WTC11 (cell line): ENCODE measurements around the gene LMCD1. TPM values are rescaled to one million over a fixed set of nuclear protein-coding genes. Genes with fewer than 3 reads are reported as not detected.

Experiments used
- ATAC-seq: fragments of 200-7000 bp; cut with Tn5 transposase; 2 replicates; pipeline ENCODE4 v1.10.0; 2021; ENCODE audit warnings: mild to moderate bottlenecking, moderate library complexity
- CTCF ChIA-PET: fragments of 300-600 bp; sonication (Branson Sonifier 250); formaldehyde crosslinking; loops from one replicate; lab custom pipeline; 2021; ENCODE audit warnings: antibody characterized with exemption; lab: Charles Lee
- POLR2A ChIA-PET: fragments of 350-600 bp; sonication (Branson Sonifier 250); formaldehyde crosslinking; loops from one replicate; lab custom pipeline; 2021; ENCODE audit warnings: antibody characterized with exemption; lab: Charles Lee
- DNase-seq: peaks from one replicate; pipeline ENCODE4 v3.0.0; 2021; ENCODE audit warnings: low spot score
- H3K27ac Mint-ChIP-seq: 2 replicates; pipeline ENCODE4 v1.8.0; 2021; ENCODE audit warnings: mixed read lengths
- H3K27me3 Mint-ChIP-seq: 2 replicates; pipeline ENCODE4 v1.8.0; 2021; ENCODE audit warnings: low read depth, mild to moderate bottlenecking, moderate library complexity, mixed read lengths
- H3K36me3 Mint-ChIP-seq: 2 replicates; pipeline ENCODE4 v1.8.0; 2021; ENCODE audit warnings: mixed read lengths
- H3K4me1 Mint-ChIP-seq: 2 replicates; pipeline ENCODE4 v1.8.0; 2022; ENCODE audit warnings: mixed read lengths
- H3K4me3 Mint-ChIP-seq: 2 replicates; pipeline ENCODE4 v1.8.0; 2021; ENCODE audit warnings: mild to moderate bottlenecking, moderate library complexity, mixed read lengths
- H3K9me3 Mint-ChIP-seq: 2 replicates; pipeline ENCODE4 v1.8.0; 2021; ENCODE audit warnings: mixed read lengths
- CREB1 ChIP-seq: sonication (generic); formaldehyde crosslinking; IDR thresholded peaks from 2 replicates; pipeline ENCODE4 v1.8.0; 2023; ENCODE audit warnings: mild to moderate bottlenecking, missing genetic modification reagents
- EMX1 ChIP-seq: fragments of 250-450 bp; sonication (Bioruptor Pico); IDR thresholded peaks from 2 replicates; pipeline ENCODE4 v1.8.0; 2021; ENCODE audit warnings: mild to moderate bottlenecking
- ESRRA ChIP-seq: sonication (generic); formaldehyde crosslinking; IDR thresholded peaks from 2 replicates; pipeline ENCODE4 v1.8.1; 2022; ENCODE audit warnings: mild to moderate bottlenecking, missing genetic modification reagents, borderline replicate concordance
- FOXP4 ChIP-seq: sonication (generic); formaldehyde crosslinking; IDR thresholded peaks from 2 replicates; pipeline ENCODE4 v1.8.0; 2022; ENCODE audit warnings: mild to moderate bottlenecking, missing genetic modification reagents
- GTF2I ChIP-seq: fragments of 250-450 bp; sonication (Bioruptor Pico); conservative IDR thresholded peaks from 2 replicates; pipeline ENCODE4 v1.4.0; 2021; ENCODE audit warnings: mild to moderate bottlenecking
- KAT7 ChIP-seq: sonication (generic); formaldehyde crosslinking; IDR thresholded peaks from 2 replicates; pipeline ENCODE4 v1.8.1; 2023; ENCODE audit warnings: missing genetic modification reagents, mild to moderate bottlenecking, borderline replicate concordance
- MXD4 ChIP-seq: fragments of 250-450 bp; sonication (Bioruptor Pico); IDR thresholded peaks from 2 replicates; pipeline ENCODE4 v1.8.0; 2021; ENCODE audit warnings: mild to moderate bottlenecking, moderate library complexity, borderline replicate concordance
- NR1H2 ChIP-seq: sonication (generic); formaldehyde crosslinking; IDR thresholded peaks from 2 replicates; pipeline ENCODE4 v1.9.0; 2021; ENCODE audit warnings: mild to moderate bottlenecking, moderate library complexity, missing genetic modification reagents
- NR3C1 ChIP-seq: sonication (generic); formaldehyde crosslinking; conservative IDR thresholded peaks from 2 replicates; pipeline ENCODE4 v1.8.1; 2023; ENCODE audit warnings: low read depth, mild to moderate bottlenecking, missing genetic modification reagents
- RELA ChIP-seq: sonication (generic); formaldehyde crosslinking; IDR thresholded peaks from 2 replicates; pipeline ENCODE4 v1.8.1; 2022; ENCODE audit warnings: missing genetic modification reagents, mild to moderate bottlenecking, borderline replicate concordance
- SMAD4 ChIP-seq: sonication (generic); formaldehyde crosslinking; IDR thresholded peaks from 2 replicates; pipeline ENCODE4 v1.8.0; 2022; ENCODE audit warnings: mild to moderate bottlenecking, missing genetic modification reagents
- ZNF232 ChIP-seq: sonication (generic); formaldehyde crosslinking; IDR thresholded peaks from 2 replicates; pipeline ENCODE4 v1.8.0; 2022; ENCODE audit warnings: mild to moderate bottlenecking, missing genetic modification reagents
- ZNF416 ChIP-seq: fragments of 250-450 bp; sonication (Bioruptor Pico); IDR thresholded peaks from 2 replicates; pipeline ENCODE4 v1.9.0; 2021; ENCODE audit warnings: mild to moderate bottlenecking, inconsistent platforms
- ZNF423 ChIP-seq: fragments of 250-450 bp; sonication (Bioruptor Pico); IDR thresholded peaks from 2 replicates; pipeline ENCODE4 v2.1.2; 2022; ENCODE audit warnings: mild to moderate bottlenecking, moderate library complexity
- ZNF671 ChIP-seq: fragments of 250-450 bp; sonication (Bioruptor Pico); IDR thresholded peaks from 2 replicates; pipeline ENCODE4 v1.8.0; 2021; ENCODE audit warnings: mild to moderate bottlenecking
- total RNA-seq: library from RNA; stranded (reverse); gene quantifications from 3 replicates; pipeline ENCODE4 v1.2.3, GENCODE V29; 2021
- TF ChIP-seq, protein P1 (sequence below): fragments of 250-450 bp; sonication (Bioruptor Pico); IDR thresholded peaks from 2 replicates; pipeline ENCODE4 v1.9.0; 2021; ENCODE audit warnings: mild to moderate bottlenecking
- TF ChIP-seq, protein P2 (sequence below): sonication (generic); formaldehyde crosslinking; IDR thresholded peaks from 2 replicates; pipeline ENCODE4 v1.8.0; 2023; ENCODE audit warnings: mild to moderate bottlenecking, missing genetic modification reagents
- TF ChIP-seq, protein P3 (sequence below): sonication (generic); formaldehyde crosslinking; IDR thresholded peaks from 2 replicates; pipeline ENCODE4 v1.8.0; 2023; ENCODE audit warnings: missing genetic modification reagents, mild to moderate bottlenecking, borderline replicate concordance
- TF ChIP-seq, protein P4 (sequence below): sonication (generic); formaldehyde crosslinking; IDR thresholded peaks from 2 replicates; pipeline ENCODE4 v1.8.1; 2022; ENCODE audit warnings: low read depth, missing genetic modification reagents, borderline replicate concordance
- TF ChIP-seq, protein P5 (sequence below): fragments of 250-450 bp; sonication (Bioruptor Pico); IDR thresholded peaks from 2 replicates; pipeline ENCODE4 v1.8.0; 2021; ENCODE audit warnings: mild to moderate bottlenecking

LMCD1 gene
- total RNA-seq, 1 experiment from 2014 or later: 12.5 TPM

- Mint-ChIP-seq H3K4me3 (no peak overlapping the region), H3K27ac (no peak overlapping the region), H3K9me3 (peaks cover 18% of the 10 kb centered on the region), H3K4me1 (no peaks in the 10 kb centered on the region), H3K27me3 (peaks cover 7% of the 10 kb centered on the region; the same call in 1 of the 2 replicates), H3K36me3 (peaks cover 13% of the 10 kb centered on the region)
- POLR2A ChIA-PET: no interaction called here
- DNase-seq (no peak), ATAC-seq (no peak)
- CTCF ChIA-PET: interaction anchor here (1.0 kb wide), 1 partner anchor 142 kb away, joined by 3 read pairs; no protein-coding TSS in a partner anchor
- no peak for TF ChIP-seq NR3C1 (CRISPR knock-in tag)
- TF ChIP-seq ZNF671: no peak
- no peak for TF ChIP-seq KAT7 (CRISPR knock-in tag)
- TF ChIP-seq ZNF232: no peak
- TF ChIP-seq ESRRA (CRISPR knock-in tag): no peak
- no peak for TF ChIP-seq MXD4 (CRISPR knock-in tag)
- TF ChIP-seq, protein P1, sequence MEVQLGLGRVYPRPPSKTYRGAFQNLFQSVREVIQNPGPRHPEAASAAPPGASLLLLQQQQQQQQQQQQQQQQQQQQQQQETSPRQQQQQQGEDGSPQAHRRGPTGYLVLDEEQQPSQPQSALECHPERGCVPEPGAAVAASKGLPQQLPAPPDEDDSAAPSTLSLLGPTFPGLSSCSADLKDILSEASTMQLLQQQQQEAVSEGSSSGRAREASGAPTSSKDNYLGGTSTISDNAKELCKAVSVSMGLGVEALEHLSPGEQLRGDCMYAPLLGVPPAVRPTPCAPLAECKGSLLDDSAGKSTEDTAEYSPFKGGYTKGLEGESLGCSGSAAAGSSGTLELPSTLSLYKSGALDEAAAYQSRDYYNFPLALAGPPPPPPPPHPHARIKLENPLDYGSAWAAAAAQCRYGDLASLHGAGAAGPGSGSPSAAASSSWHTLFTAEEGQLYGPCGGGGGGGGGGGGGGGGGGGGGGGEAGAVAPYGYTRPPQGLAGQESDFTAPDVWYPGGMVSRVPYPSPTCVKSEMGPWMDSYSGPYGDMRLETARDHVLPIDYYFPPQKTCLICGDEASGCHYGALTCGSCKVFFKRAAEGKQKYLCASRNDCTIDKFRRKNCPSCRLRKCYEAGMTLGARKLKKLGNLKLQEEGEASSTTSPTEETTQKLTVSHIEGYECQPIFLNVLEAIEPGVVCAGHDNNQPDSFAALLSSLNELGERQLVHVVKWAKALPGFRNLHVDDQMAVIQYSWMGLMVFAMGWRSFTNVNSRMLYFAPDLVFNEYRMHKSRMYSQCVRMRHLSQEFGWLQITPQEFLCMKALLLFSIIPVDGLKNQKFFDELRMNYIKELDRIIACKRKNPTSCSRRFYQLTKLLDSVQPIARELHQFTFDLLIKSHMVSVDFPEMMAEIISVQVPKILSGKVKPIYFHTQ (CRISPR knock-in tag): no peak
- TF ChIP-seq, protein P2, sequence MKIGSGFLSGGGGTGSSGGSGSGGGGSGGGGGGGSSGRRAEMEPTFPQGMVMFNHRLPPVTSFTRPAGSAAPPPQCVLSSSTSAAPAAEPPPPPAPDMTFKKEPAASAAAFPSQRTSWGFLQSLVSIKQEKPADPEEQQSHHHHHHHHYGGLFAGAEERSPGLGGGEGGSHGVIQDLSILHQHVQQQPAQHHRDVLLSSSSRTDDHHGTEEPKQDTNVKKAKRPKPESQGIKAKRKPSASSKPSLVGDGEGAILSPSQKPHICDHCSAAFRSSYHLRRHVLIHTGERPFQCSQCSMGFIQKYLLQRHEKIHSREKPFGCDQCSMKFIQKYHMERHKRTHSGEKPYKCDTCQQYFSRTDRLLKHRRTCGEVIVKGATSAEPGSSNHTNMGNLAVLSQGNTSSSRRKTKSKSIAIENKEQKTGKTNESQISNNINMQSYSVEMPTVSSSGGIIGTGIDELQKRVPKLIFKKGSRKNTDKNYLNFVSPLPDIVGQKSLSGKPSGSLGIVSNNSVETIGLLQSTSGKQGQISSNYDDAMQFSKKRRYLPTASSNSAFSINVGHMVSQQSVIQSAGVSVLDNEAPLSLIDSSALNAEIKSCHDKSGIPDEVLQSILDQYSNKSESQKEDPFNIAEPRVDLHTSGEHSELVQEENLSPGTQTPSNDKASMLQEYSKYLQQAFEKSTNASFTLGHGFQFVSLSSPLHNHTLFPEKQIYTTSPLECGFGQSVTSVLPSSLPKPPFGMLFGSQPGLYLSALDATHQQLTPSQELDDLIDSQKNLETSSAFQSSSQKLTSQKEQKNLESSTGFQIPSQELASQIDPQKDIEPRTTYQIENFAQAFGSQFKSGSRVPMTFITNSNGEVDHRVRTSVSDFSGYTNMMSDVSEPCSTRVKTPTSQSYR: no peak
- no peak for TF ChIP-seq RELA (CRISPR knock-in tag)
- no peak for TF ChIP-seq ZNF423 (CRISPR knock-in tag)
- no peak for TF ChIP-seq FOXP4
- TF ChIP-seq, protein P3, sequence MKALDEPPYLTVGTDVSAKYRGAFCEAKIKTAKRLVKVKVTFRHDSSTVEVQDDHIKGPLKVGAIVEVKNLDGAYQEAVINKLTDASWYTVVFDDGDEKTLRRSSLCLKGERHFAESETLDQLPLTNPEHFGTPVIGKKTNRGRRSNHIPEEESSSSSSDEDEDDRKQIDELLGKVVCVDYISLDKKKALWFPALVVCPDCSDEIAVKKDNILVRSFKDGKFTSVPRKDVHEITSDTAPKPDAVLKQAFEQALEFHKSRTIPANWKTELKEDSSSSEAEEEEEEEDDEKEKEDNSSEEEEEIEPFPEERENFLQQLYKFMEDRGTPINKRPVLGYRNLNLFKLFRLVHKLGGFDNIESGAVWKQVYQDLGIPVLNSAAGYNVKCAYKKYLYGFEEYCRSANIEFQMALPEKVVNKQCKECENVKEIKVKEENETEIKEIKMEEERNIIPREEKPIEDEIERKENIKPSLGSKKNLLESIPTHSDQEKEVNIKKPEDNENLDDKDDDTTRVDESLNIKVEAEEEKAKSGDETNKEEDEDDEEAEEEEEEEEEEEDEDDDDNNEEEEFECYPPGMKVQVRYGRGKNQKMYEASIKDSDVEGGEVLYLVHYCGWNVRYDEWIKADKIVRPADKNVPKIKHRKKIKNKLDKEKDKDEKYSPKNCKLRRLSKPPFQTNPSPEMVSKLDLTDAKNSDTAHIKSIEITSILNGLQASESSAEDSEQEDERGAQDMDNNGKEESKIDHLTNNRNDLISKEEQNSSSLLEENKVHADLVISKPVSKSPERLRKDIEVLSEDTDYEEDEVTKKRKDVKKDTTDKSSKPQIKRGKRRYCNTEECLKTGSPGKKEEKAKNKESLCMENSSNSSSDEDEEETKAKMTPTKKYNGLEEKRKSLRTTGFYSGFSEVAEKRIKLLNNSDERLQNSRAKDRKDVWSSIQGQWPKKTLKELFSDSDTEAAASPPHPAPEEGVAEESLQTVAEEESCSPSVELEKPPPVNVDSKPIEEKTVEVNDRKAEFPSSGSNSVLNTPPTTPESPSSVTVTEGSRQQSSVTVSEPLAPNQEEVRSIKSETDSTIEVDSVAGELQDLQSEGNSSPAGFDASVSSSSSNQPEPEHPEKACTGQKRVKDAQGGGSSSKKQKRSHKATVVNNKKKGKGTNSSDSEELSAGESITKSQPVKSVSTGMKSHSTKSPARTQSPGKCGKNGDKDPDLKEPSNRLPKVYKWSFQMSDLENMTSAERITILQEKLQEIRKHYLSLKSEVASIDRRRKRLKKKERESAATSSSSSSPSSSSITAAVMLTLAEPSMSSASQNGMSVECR (CRISPR knock-in tag): no peak
- no peak for TF ChIP-seq ZNF416 (CRISPR knock-in tag)
These were observed 20.9 kb upstream of the LMCD1 start for GRCh38 chr3:8480699-8481098.

DNA sequence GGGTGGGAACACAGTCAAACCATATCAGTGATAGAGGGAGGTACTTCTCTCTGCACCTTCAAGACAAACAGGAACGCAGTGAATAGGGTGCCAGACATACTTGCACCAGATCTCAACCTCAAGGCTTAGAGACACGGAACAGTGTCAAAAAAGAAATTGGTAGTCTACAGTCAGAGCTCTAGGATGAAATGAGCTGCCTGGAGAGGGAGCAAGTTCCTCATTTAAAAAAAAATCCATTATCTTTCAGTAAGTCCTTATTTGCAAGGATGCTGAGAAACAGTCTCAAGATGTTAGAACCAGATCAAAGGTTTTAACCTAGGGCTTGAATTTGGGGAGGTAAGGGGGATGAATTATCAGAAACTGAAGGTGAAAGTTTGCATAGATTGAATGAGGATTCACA is 20.2 kb upstream of the LMCD1 start:
- Mint-ChIP-seq H3K27ac (no peak overlapping the region), H3K9me3 (peaks cover 18% of the 10 kb centered on the region), H3K4me1 (no peaks in the 10 kb centered on the region), H3K36me3 (peaks cover 13% of the 10 kb centered on the region), H3K27me3 (peaks cover 7% of the 10 kb centered on the region; the same call in 1 of the 2 replicates), H3K4me3 (no peak overlapping the region)
- ATAC-seq (no peak), DNase-seq (no peak)
- ChIA-PET POLR2A (no interaction called here), CTCF (interaction anchor here (1.0 kb wide), 1 partner anchor 141 kb away, joined by 3 read pairs; no protein-coding TSS in a partner anchor)
- TF ChIP-seq NR1H2 (CRISPR knock-in tag) (no peak), ZNF423 (CRISPR knock-in tag) (no peak), CREB1 (no peak), EMX1 (CRISPR knock-in tag) (no peak), ZNF671 (no peak), RELA (CRISPR knock-in tag) (no peak), NR3C1 (CRISPR knock-in tag) (no peak), GTF2I (no peak), SMAD4 (CRISPR knock-in tag) (no peak)
- TF ChIP-seq, protein P4, sequence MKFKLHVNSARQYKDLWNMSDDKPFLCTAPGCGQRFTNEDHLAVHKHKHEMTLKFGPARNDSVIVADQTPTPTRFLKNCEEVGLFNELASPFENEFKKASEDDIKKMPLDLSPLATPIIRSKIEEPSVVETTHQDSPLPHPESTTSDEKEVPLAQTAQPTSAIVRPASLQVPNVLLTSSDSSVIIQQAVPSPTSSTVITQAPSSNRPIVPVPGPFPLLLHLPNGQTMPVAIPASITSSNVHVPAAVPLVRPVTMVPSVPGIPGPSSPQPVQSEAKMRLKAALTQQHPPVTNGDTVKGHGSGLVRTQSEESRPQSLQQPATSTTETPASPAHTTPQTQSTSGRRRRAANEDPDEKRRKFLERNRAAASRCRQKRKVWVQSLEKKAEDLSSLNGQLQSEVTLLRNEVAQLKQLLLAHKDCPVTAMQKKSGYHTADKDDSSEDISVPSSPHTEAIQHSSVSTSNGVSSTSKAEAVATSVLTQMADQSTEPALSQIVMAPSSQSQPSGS (CRISPR knock-in tag): no peak
- TF ChIP-seq, protein P5, sequence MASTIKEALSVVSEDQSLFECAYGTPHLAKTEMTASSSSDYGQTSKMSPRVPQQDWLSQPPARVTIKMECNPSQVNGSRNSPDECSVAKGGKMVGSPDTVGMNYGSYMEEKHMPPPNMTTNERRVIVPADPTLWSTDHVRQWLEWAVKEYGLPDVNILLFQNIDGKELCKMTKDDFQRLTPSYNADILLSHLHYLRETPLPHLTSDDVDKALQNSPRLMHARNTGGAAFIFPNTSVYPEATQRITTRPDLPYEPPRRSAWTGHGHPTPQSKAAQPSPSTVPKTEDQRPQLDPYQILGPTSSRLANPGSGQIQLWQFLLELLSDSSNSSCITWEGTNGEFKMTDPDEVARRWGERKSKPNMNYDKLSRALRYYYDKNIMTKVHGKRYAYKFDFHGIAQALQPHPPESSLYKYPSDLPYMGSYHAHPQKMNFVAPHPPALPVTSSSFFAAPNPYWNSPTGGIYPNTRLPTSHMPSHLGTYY (CRISPR knock-in tag): no peak
